ENCODE results near the gene EFCAB13.

Gene EFCAB13, protein sequence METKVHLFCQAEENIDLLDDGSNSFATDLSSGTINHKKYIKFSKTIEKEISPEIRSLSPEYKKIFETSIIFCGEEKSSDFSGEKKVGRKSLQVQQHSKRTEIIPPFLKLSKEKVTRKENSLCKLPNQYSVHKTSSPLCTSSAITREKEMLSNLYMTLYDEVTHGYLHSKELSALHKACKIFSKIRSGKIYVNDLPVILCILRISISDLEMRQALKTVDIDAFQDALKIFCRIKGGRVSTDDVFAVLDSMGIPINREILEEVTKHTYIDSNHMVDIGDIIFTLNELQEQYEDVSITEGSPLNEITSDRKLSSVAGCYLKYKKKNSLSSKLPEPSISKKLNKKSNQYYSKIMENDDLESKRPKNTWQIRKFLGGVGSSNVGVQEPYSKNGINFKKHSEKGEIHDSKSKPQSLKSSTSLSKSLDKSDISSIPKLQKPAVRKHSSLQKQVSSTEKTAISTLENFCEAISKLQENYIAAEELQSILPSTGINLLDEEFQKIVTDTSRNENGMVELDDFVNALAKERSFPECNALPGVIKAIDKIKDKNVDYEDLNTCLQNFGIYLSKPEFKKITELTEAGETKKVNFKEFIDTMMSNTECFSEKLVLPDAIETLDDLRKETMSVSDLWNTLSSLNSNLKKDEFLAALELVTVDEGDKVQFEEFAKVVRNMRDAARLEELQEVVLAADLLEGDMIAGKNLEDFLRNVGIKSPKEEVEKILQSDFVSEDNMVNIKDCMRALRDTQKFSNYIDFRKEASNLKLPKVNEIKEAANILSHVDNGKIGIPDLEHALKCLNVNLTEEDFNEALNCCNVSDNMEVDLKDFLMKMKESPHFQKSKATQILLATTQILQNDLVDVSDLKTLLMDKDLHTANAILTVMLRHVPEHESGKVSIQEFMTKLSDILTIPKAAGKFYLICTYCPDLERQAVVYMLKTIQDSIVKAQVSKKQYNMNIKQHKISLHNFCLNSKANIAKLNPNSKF

GRCh38 chr17:47323382-47324223 lies at the start of gene EFCAB13:
EFCAB13 (plus strand) TSS chr17:47323955; CDS start chr17:47328354, 4,399 bp downstream.
- DNase-seq: peak; percentile 96

DNA sequence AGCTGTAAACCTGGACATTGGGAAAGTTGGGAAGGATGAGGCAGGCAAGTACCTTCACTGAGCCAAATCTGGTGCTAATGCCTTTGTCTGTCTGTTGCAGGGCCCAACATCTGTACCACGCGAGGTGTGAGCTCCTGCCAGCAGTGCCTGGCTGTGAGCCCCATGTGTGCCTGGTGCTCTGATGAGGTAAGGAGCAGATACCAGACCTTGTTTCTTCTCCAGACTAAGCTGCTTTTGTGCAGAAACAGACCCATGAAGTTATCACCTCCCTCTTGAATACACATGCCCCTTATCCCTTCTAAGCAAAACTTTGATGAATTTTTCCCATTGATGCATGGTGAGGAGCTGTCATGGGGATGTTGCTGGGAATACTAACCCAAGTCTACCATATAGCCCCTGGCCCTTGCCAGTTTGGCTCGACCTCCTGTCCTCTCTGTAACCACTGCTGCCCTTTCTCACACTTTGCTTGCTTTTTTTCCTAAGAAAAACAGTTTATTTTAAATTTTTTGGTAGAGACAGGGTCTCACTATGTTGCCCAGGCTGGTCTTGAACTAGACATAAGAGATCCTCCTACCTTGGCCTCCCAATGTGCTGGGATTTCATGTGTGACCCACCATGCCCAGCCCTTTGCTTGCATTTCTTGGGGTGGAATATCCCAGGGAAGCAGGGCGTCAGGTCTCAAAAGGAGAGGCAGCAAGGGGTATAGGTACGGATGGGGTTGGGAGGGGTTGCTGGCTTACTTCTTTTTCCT lies 49.3 kb upstream of the EFCAB13 start:
- no peak for DNase-seq

- DNase-seq: peak; percentile 50
Measured at GRCh38 chr17:47275245-47275984, 48.3 kb upstream of the EFCAB13 start.

DNA sequence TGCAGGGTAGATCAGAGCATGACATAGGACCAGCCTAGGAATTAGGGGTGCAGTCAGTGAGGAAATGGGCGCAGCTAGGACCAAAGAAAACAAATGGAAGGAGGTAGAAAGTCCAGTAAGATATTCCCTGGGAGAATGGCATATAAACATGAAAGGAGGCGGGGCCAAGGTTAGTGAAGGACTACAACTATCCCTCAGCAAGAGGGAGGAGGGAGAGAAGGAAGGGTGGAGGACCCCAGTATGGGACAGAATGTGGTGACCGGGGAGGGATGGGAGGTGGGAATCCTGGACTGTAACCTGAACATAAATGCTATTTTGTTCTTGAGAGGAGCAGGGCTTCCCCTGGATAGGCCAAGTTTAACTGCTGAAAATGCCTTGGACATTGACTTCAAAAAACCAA lies 47.3 kb upstream of the EFCAB13 start:
- DNase-seq: no peak

DNA sequence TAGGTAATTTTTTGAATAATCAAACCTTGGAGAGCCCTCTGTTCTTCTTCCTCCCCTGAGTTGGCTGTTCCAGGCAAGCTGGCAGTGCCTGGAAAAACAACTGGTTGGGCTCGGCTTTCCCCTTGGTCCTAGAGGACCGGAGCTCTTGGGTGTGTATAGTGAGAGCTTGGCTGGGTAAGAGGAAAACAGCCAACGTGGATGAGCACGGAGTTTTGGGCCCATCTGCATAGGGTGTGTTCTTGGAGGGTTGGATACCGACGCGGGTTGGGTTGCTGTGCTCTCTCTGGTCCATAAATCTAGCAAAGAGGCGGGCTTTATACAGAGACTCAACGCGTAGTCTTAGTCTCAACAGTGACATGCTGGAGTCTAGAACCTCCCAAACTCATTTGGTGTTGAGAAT lies 46.9 kb upstream of the EFCAB13 start:
- peak; percentile 43 for DNase-seq

DNA sequence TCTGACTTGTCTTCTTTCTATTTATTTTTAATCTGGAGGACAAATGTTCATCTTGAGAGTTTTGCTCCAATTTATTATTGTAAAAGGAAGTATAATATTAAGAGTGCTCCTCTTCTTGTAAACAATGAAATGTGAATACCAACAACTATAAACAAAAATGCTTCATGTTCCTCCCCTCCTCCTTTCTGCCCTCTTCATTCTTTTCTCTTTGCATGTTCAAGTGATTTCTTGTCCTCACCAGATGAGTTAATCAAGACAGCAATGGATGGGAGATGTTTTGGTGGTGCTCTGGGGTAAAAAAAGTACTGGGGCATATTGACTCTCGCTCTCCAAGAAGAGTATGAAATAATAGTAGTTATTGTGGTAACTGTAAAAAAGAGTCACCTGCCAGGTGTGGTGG lies 45.8 kb upstream of the EFCAB13 start:
- no peak for DNase-seq

DNA sequence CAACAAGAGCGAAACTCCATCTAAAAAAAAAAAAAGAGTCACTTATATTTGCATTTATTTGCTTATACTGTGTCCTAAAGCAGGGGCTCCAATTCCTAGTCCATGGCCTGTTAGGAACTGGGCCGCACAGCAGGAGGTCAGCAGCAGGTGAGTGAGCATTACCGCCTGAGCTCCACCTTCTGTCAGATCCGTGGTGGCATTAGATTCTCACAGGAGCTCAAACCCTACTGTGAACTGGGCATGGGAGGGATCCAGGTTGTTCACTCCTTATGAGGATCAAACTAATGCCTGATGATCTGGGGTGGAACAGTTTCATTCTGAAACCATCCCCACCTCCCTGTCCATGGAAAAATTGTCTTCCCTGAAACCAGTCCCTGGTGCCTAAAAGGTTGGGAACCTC lies 45.2 kb upstream of the EFCAB13 start:
- no peak for DNase-seq

- DNase-seq: no peak
Measured at GRCh38 chr17:47279062-47279801, 44.5 kb upstream of the EFCAB13 start.

DNA sequence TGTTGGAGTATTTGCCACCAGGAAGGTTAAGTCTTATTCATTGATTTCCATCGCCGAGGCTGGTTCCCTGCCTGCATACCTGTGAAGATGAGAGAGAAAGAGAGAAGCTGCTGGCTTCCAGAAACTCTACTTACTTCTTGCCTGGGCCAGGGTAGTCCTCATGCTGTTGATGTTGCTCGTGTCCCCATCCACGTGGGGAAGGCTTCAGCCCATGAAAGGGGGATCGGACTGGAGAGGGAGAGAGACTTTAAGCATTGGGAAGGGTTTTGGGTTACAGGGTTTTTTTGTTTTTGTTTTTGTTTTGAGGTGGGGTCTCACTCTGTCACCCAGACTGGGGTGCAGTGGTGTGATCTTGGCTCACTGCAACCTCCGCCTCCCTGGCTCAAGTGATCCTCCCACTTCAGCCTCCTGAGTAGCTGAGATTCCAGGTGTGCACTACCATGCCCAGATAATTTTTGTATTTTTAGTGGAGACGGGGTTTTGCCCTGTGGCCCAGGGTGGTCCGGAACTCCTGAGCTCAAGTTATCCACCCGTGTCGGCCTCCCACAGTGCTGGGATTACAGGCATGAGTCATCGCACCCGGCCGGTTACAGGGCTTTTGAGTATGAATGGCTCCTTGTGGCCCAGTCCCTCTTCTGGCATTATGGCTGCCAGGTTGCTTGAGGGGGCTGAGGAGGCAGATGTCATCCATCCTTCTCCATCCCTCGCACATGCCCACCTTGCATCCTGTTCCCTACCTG lies 43.5 kb upstream of the EFCAB13 start:
- peak; percentile 64 for DNase-seq

DNA sequence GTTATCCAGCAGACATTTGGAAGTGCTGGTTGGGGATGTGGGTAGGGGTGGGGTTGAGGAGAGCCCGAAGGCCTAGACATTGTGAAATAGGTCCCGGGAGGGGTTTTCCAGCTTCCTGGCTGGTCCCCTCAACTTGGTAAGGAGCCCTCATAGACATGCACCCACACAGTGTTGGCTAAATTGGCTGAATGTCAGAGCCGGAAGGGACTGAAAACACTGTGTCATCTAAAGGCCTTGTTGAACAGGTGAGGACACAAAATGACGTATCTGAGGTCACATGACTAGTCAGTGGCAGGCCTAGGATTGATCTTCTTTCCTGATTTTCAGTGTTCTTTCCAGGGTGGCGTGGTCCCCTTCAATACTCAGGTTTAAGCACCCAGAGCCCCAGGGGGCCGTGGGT lies 42.5 kb upstream of the EFCAB13 start:
- DNase-seq: no peak

DNA sequence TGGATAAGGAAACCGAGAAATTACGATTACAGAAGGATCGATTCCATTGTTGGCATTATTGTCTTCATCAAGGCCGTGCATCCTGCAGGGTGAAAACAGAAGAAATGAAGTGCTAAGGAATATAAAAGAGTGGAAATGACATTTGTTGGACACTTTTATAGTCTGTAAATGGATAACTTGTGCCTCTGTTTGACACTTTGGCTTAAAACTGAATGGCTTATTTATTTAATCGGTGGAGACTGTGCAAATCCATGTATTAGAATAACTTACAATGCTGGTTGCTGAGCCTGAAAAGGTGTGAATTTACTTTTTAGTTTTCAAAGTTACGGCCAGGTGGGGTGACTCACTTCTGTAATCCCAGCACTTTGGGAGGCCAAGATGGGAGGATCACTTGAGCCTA lies 38.8 kb upstream of the EFCAB13 start:
- no peak for DNase-seq

DNA sequence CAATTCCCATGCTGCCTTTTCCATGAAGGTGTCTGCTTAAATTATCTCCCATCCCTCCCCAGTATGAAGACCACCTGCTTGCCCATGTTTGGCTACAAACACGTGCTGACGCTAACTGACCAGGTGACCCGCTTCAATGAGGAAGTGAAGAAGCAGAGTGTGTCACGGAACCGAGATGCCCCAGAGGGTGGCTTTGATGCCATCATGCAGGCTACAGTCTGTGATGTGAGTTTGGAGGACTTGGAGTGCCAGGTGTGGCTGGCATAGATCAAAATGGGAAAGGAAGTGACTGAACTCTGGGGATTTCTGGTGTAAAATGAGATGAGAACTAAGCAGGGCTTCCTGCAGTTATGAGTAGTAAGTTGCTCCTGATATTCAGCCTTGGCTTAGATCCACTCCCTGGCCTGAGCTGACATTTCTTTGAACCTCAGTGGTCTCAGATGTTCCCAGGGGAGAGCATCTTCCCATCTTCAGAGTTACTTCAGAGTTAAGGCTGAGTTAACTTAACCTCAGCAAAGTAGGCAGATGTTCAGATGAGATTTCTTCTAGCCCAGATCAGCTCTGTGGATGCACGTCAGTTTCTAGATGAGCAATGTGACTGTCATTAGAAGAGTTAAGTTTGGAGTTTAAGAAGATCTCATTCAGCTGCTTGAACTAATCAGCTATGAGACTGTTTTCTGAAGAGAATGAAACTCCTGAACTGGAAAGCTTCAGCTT lies 37.4 kb upstream of the EFCAB13 start:
- DNase-seq: no peak

- DNase-seq: no peak
Measured at GRCh38 chr17:47287068-47287467, 36.7 kb upstream of the EFCAB13 start.

- no peak for DNase-seq
Measured at GRCh38 chr17:47287639-47288038, 36.1 kb upstream of the EFCAB13 start.

GRCh38 chr17:47288531-47289116 lies 35.1 kb upstream of the EFCAB13 start:
- DNase-seq: no peak

- no peak for DNase-seq
Measured at GRCh38 chr17:47289302-47289701, 34.5 kb upstream of the EFCAB13 start.

DNA sequence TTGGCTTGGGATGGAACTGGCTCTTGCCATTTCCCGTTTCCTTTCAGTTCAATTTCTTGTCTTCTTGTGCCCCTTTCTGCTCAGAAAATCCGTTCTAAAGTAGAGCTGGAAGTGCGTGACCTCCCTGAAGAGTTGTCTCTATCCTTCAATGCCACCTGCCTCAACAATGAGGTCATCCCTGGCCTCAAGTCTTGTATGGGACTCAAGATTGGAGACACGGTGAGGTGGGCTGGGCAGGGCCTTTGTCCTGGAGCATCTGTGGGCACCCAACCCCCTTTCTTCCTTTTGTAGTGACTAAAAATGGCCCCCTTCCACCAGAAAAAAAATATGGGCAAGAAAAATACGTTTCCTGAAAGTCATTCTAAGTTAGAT lies 32.9 kb upstream of the EFCAB13 start:
- DNase-seq: no peak

DNA sequence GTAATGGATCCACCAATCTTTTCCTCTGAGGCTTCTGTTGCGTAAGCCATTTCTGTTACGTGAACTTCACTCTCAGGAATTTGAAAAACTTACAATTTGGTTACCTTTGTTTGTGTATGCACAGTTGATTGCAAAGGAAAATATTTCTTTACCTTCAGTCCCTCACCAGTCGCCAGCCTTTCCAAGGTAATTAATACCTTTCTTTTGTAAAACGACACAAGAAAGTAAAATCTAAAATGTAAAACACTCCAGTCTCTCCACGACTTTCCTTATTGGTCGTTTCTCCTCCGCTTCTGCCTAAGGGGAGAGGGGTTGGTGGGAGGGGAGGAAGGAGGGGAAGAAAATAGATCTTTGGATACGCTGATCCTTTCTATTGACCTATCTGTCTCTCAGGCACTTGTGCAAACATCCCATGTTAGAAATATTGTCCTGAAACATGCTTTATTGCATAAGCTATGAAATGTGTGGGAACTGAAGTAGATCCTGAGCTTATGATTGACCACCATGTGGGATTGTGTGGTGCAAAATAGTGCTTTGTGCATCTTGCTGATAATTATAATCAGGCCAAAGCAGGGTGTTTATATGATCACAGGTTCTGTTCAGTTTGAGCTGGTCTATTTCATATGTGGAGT lies 32.4 kb upstream of the EFCAB13 start:
- no peak for DNase-seq

Data from NCI-H69 (cell line).